Subcutaneous adipose tissue (tissue), 4 donors: Measurements from ENCODE around the gene BEX3. TPM values are rescaled to one million over a fixed set of nuclear protein-coding genes. Genes with fewer than 3 reads are reported as not detected.

Source experiments
- CTCF ChIP-seq: fragments of 450-650 bp; IDR thresholded peaks from one replicate; pipeline ENCODE4 v1.5.1; 2016; ENCODE audit warnings: low read depth, mild to moderate bottlenecking, control low read depth, antibody characterized with exemption, moderate library complexity
- total RNA-seq, 4 donors: library from RNA; depleted of rRNA; stranded (reverse); fragments of >200 nt; gene quantifications; one replicate each; pipeline ENCODE4 v1.1.0, GENCODE V29; 2016

Gene BEX3
- total RNA-seq, 4 donors from 2014 or later, result 48.1 to 80.8 (median 69.6) TPM

DNA sequence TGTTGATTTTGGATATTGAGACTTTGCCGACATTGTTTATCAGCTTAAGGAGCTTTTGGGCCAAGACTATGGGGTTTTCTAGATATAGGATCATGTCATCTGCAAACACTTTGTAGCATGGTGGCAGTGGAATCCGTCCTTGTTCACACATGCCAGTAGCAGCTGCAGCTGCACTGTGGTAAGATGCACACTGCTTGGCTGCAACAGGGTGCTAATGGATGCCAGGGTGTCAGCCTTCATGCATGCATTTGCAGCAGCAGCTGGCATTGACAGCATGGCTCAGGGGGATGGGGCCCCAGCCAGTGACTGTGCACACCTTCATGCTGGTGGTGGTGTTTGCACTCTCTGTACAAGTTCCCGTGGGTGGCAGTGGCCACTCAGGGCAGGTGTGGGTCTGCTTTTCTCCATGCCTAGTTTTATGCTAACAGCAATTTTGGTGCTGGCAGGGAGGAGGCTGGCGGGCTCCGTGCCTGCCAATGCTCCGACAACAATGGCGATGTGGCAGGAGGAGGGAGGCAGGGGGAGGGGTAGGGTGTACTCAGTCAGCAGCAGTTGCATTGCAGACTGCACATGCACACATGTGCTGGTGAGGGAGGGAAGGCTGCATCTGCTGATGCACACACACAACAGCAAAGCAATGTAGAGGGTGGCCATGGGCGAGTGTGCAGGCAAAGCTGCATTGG is 37.5 kb downstream of the BEX3 start:
- TF ChIP-seq CTCF, result no peak

DNA sequence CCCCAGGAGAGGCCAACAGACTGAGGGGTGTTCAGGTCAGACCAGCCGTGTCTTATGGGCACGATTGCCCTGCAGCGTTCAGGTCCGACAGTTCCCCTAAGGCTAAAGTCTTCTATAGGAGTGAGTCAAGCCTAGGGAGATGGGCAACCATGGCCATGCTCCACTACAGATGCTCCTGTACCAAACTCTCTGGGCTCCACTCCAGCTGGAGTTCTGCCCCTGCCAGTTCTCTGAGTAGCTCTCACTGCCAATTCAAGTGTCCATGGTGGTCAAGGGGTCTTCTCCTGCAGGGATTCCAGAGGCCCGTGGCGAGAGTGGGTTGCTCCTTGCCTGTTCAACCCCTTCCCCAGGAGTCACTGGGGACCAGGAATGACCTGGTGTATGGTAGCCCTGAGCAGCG is 38.2 kb downstream of the BEX3 start:
- TF ChIP-seq CTCF, result no peak

GRCh38 chrX:103415068-103415467 is 38.7 kb downstream of the BEX3 start:
- TF ChIP-seq CTCF, result no peak

DNA sequence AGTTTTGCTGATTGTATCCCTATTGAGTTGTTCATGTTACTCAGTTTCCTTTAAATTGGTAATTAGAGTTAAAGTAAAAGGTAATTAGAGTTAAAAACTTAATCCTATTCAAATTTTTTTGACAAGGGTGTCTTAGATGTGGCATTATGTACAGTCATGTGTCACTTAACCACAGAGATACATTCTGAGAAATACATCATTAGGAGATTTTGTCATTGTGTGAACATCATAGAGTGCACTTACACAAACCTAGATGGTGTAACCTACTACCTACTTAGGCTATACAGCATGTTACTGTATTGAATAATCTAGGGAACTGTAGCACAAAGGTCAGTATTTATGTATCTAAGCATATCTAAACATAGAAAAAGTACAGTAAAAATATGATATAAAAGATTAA is 39.2 kb downstream of the BEX3 start:
- TF ChIP-seq CTCF, result no peak

DNA sequence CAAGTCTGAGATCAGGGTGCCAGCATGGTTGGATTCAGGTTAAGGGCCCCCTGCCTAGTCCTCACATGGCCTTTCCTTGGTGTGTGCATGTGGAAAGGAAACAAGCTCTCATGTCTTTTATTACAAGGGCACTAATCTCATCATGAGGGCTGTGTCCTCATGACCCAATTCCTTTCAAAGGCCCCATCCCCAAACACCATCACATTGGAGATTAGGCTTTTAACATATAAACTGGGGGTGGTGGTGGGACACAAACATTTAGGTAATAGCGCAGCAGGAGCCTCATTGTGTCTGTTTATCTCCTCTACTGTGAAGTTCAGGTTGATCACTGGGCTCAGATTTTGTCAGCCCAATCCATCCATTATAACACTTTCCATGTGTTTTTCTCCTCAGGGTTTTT is 41.0 kb downstream of the BEX3 start:
- no peak for TF ChIP-seq CTCF

- TF ChIP-seq CTCF, result no peak
Measured at GRCh38 chrX:103417933-103418332, 41.6 kb downstream of the BEX3 start.

GRCh38 chrX:103418811-103419340 is 42.5 kb downstream of the BEX3 start:
- no peak for TF ChIP-seq CTCF
